Effector memory CD8-positive, alpha-beta T cell (primary cell): Measurements from ENCODE around the gene GP1BA.
A peak's percentile ranks its signal among the peaks of the same experiment; 100 is the strongest.

Source experiments
- ATAC-seq: fragments of 150-1000 bp; cut with Tn5 transposase; replicated peaks from 2 replicates; pipeline ENCODE4 v1.10.0; 2021; ENCODE audit warnings: mild to moderate bottlenecking, moderate library complexity
- DNase-seq, 3 experiments: peaks; one replicate each; pipeline ENCODE4 v3.0.0; 2021
- H3K27ac Mint-ChIP-seq, 2 donors: one replicate each; pipeline ENCODE4 v1.8.0; 2022; ENCODE audit warnings: mild to moderate bottlenecking in 2 of 2, mixed read lengths in 2 of 2, moderate library complexity in 2 of 2
- H3K27me3 Mint-ChIP-seq, 2 donors: one replicate each; pipeline ENCODE4 v1.8.0; 2022; ENCODE audit warnings: mixed read lengths in 2 of 2
- H3K36me3 Mint-ChIP-seq: one replicate; pipeline ENCODE4 v1.8.0; 2022; ENCODE audit warnings: mild to moderate bottlenecking, moderate library complexity, mixed read lengths; ENCODE audit not compliant: insufficient read depth
- H3K4me1 Mint-ChIP-seq, 2 donors: one replicate each; pipeline ENCODE4 v1.8.0; 2022; ENCODE audit warnings: low read depth in 2 of 2, mixed read lengths in 2 of 2
- H3K4me3 Mint-ChIP-seq, 2 donors: one replicate each; pipeline ENCODE4 v1.8.0; 2022; ENCODE audit warnings: mild to moderate bottlenecking in 2 of 2, mixed read lengths in 2 of 2, moderate library complexity in 2 of 2
- H3K9me3 Mint-ChIP-seq, 2 donors: one replicate each; pipeline ENCODE4 v1.8.0; 2022; ENCODE audit warnings: mixed read lengths in 2 of 2

The GP1BA gene

GRCh38 chr17:4936436-4936835, 4.4 kb downstream of the GP1BA start:
- H3K36me3 Mint-ChIP-seq, result peaks cover 35% of the 10 kb centered on the region
- H3K4me1 Mint-ChIP-seq, result peaks cover 46% of the 10 kb centered on the region in 2 donors
- peak overlapping the region; percentile 70 to 76 for H3K27ac Mint-ChIP-seq
- H3K4me3 Mint-ChIP-seq, result no peak overlapping the region
- no peaks in the 10 kb centered on the region for H3K9me3 Mint-ChIP-seq
- DNase-seq, result no peak
- no peak for ATAC-seq
- H3K27me3 Mint-ChIP-seq, result no peaks in the 10 kb centered on the region

GRCh38 chr17:4937553-4937952, 5.5 kb downstream of the GP1BA start:
- DNase-seq (no peak), ATAC-seq (no peak)
- Mint-ChIP-seq H3K9me3 (no peaks in the 10 kb centered on the region), H3K27me3 (no peaks in the 10 kb centered on the region), H3K4me1 (peaks cover 56 to 57% of the 10 kb centered on the region in 2 donors), H3K4me3 (peak overlapping the region in 1 of 2 donors; percentile 94), H3K36me3 (peaks cover 38% of the 10 kb centered on the region), H3K27ac (no peak overlapping the region)

GRCh38 chr17:4938069-4938491, 6.0 kb downstream of the GP1BA start:
- peak overlapping the region in 1 of 2 donors; percentile 93 for H3K27ac Mint-ChIP-seq
- H3K36me3 Mint-ChIP-seq, result peaks cover 41% of the 10 kb centered on the region
- H3K4me1 Mint-ChIP-seq, result peaks cover 57 to 58% of the 10 kb centered on the region in 2 donors
- no peaks in the 10 kb centered on the region for H3K9me3 Mint-ChIP-seq
- no peaks in the 10 kb centered on the region for H3K27me3 Mint-ChIP-seq
- H3K4me3 Mint-ChIP-seq, result peak overlapping the region; percentile 94
- DNase-seq (no peak), ATAC-seq (no peak)

- H3K4me1 Mint-ChIP-seq, result peaks cover 54 to 55% of the 10 kb centered on the region in 2 donors
- ATAC-seq (no peak), DNase-seq (no peak)
- peak overlapping the region; percentile 94 for H3K4me3 Mint-ChIP-seq
- peak overlapping the region; percentile 93 for H3K27ac Mint-ChIP-seq
- H3K36me3 Mint-ChIP-seq, result peaks cover 48% of the 10 kb centered on the region
- H3K27me3 Mint-ChIP-seq, result no peaks in the 10 kb centered on the region
- no peaks in the 10 kb centered on the region for H3K9me3 Mint-ChIP-seq
Observed at GRCh38 chr17:4938688-4939545, 6.8 kb downstream of the GP1BA start.

- Mint-ChIP-seq H3K27ac (peak overlapping the region; percentile 93), H3K9me3 (no peaks in the 10 kb centered on the region), H3K27me3 (no peaks in the 10 kb centered on the region), H3K36me3 (peaks cover 46% of the 10 kb centered on the region), H3K4me1 (peaks cover 54 to 55% of the 10 kb centered on the region in 2 donors), H3K4me3 (peak overlapping the region; percentile 94)
- peak; percentile 1 for ATAC-seq
- DNase-seq, result no peak
Observed at GRCh38 chr17:4939546-4939795, 7.4 kb downstream of the GP1BA start.

- Mint-ChIP-seq H3K4me3 (peak within 1 kb of the TSS; percentile 94), H3K4me1 (peaks cover 57 to 58% of the 10 kb centered on the region in 2 donors), H3K27ac (peak within 1 kb of the TSS; percentile 93), H3K36me3 (peaks cover 51% of the 10 kb centered on the region), H3K27me3 (no peaks in the 10 kb centered on the region), H3K9me3 (no peaks in the 10 kb centered on the region)
- ATAC-seq (peak; percentile 84), DNase-seq (peak; percentile 93 to 98 (median 95))
Observed at GRCh38 chr17:4939796-4940554, 7.9 kb downstream of the GP1BA start, which contains the start of the genes RNF167 and SLC25A11. RNF167 (plus strand) TSS chr17:4940268; CDS start chr17:4940910, 642 bp downstream. SLC25A11 (minus strand) TSS chr17:4940046; CDS start chr17:4939910, 136 bp downstream.

- Mint-ChIP-seq H3K4me1 (peaks cover 64% of the 10 kb centered on the region in 2 donors), H3K4me3 (peak overlapping the region; percentile 94), H3K9me3 (no peaks in the 10 kb centered on the region), H3K27me3 (no peaks in the 10 kb centered on the region), H3K27ac (peak overlapping the region; percentile 93), H3K36me3 (peaks cover 58% of the 10 kb centered on the region)
- DNase-seq (no peak), ATAC-seq (no peak)
Observed at GRCh38 chr17:4940555-4941318, 8.7 kb downstream of the GP1BA start.

- no peaks in the 10 kb centered on the region for H3K9me3 Mint-ChIP-seq
- H3K27ac Mint-ChIP-seq, result peak overlapping the region; percentile 93
- no peak for ATAC-seq
- H3K27me3 Mint-ChIP-seq, result no peaks in the 10 kb centered on the region
- H3K4me3 Mint-ChIP-seq, result peak overlapping the region; percentile 94
- DNase-seq, result no peak
- peaks cover 60% of the 10 kb centered on the region for H3K36me3 Mint-ChIP-seq
- peaks cover 61 to 67% of the 10 kb centered on the region in 2 donors for H3K4me1 Mint-ChIP-seq
Observed at GRCh38 chr17:4941319-4941610, 9.2 kb downstream of the GP1BA start.

GRCh38 chr17:4942760-4943508, 10.9 kb downstream of the GP1BA start:
- Mint-ChIP-seq H3K4me1 (peaks cover 69 to 72% of the 10 kb centered on the region in 2 donors), H3K36me3 (peaks cover 66% of the 10 kb centered on the region), H3K9me3 (no peaks in the 10 kb centered on the region), H3K4me3 (peak overlapping the region; percentile 94), H3K27me3 (no peaks in the 10 kb centered on the region), H3K27ac (peak overlapping the region; percentile 71 to 93)
- no peak for DNase-seq
- ATAC-seq, result no peak

- peak overlapping the region; percentile 94 for H3K4me3 Mint-ChIP-seq
- peaks cover 62% of the 10 kb centered on the region in 2 donors for H3K4me1 Mint-ChIP-seq
- peak; percentile 8 for ATAC-seq
- peak in 2 of 3 experiments; percentile 35 to 39 for DNase-seq
- H3K36me3 Mint-ChIP-seq, result peaks cover 71% of the 10 kb centered on the region
- H3K27me3 Mint-ChIP-seq, result no peaks in the 10 kb centered on the region
- H3K9me3 Mint-ChIP-seq, result no peaks in the 10 kb centered on the region
- peak overlapping the region; percentile 71 to 94 for H3K27ac Mint-ChIP-seq
Observed at GRCh38 chr17:4944163-4944553, 12.1 kb downstream of the GP1BA start.

GRCh38 chr17:4944554-4945175, 12.6 kb downstream of the GP1BA start:
- no peak for DNase-seq
- H3K9me3 Mint-ChIP-seq, result no peaks in the 10 kb centered on the region
- peaks cover 59 to 60% of the 10 kb centered on the region in 2 donors for H3K4me1 Mint-ChIP-seq
- H3K27ac Mint-ChIP-seq, result peak overlapping the region; percentile 94 to 95
- H3K4me3 Mint-ChIP-seq, result peak overlapping the region; percentile 94
- peaks cover 73% of the 10 kb centered on the region for H3K36me3 Mint-ChIP-seq
- ATAC-seq, result no peak
- H3K27me3 Mint-ChIP-seq, result no peaks in the 10 kb centered on the region

GRCh38 chr17:4945176-4945943, 13.3 kb downstream of the GP1BA start:
- Mint-ChIP-seq H3K36me3 (peaks cover 68% of the 10 kb centered on the region), H3K27ac (peak overlapping the region; percentile 94 to 95), H3K4me3 (peak overlapping the region; percentile 94), H3K4me1 (peaks cover 61 to 63% of the 10 kb centered on the region in 2 donors), H3K27me3 (no peaks in the 10 kb centered on the region), H3K9me3 (no peaks in the 10 kb centered on the region)
- ATAC-seq (peak; percentile 25), DNase-seq (peak; percentile 59 to 65 (median 61))
